Measurements from ENCODE around the gene NELFB.

Gene NELFB

GRCh38 chr9:137247916-137248175, 7.3 kb upstream of the NELFB start:
- H3K4me3 ChIP-seq (ENCODE audit: low read depth, low read length) = no peak overlapping the region
- TF ChIP-seq CTCF (IDR thresholded peaks at IDR 0.05; ENCODE audit: control insufficient read depth, extremely low read depth, insufficient read depth) = no peak
- no peak for DNase-seq (ENCODE audit: low read depth)

GRCh38 chr9:137250329-137251193, 4.6 kb upstream of the NELFB start:
- DNase-seq (ENCODE audit: low read depth) = no peak
- no peak for TF ChIP-seq CTCF (IDR thresholded peaks at IDR 0.05; ENCODE audit: control insufficient read depth, extremely low read depth, insufficient read depth)

GRCh38 chr9:137251194-137251461, 4.0 kb upstream of the NELFB start, which contains the start of gene STPG3:
Gene STPG3 (plus strand): TSS chr9:137251286. CDS start chr9:137251287, 1 bp downstream.
- no peak for TF ChIP-seq CTCF (IDR thresholded peaks at IDR 0.05; ENCODE audit: control insufficient read depth, extremely low read depth, insufficient read depth)
- DNase-seq (ENCODE audit: low read depth) = no peak
- H3K4me3 ChIP-seq (ENCODE audit: low read depth, low read length) = no peak within 1 kb of the TSS

More at GRCh38 chr9:137250329-137251193, 4.6 kb upstream of the NELFB start:
- no peak overlapping the region for H3K4me3 ChIP-seq (ENCODE audit: low read depth, low read length)

GRCh38 chr9:137251490-137252268, 3.4 kb upstream of the NELFB start:
- DNase-seq (ENCODE audit: low read depth) = no peak
- no peak for TF ChIP-seq CTCF (IDR thresholded peaks at IDR 0.05; ENCODE audit: control insufficient read depth, extremely low read depth, insufficient read depth)
- H3K4me3 ChIP-seq (ENCODE audit: low read depth, low read length) = no peak overlapping the region

DNA sequence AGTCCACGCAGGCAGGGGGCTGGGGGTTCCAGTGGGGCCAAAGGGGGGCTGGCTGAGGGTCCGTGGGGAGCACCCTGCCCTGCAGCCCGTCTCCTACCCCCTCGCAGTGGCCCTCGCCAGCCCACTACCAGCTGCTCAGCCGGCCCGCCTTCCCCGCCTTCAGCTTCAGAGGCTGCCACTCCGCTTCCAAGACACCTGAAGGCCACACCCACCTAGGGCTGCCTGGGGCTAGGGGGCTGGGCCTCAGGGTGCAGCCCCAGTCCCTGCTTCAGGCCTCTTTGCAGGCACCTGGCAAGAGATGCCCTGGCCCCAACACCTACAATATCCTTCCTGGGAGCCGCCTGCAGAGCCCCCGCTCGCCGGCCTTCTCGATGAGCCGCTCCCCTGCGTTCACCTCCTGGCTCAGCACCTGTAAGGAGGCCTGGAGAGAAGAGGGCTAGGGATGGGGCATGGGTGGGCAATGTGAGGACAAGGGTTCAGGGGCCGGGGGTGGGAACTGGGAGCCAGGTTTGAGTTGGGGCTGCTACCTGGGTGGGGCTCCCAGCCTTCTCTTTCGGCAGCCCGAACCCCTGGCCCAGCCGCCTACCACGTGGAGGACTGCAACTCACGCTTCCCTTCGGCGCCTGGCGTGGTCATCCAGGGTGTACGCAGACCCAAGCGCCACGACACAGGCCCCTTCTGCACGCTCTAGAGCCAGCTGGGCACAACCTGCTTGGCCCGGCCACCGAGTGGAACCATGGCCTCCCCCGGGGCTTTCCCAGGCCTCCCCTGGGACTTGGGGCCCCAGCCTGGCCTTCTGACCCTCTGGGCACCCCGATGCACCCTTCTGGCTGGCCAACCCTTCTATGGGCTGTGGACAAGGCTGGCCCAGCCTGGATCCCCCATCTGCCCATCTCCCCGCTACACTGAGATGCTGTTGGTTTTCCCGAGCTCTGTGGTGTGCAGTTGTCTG, 2.3 kb upstream of the NELFB start:
- H3K4me3 ChIP-seq (ENCODE audit: low read depth, low read length) = no peak overlapping the region
- TF ChIP-seq CTCF (IDR thresholded peaks at IDR 0.05; ENCODE audit: control insufficient read depth, extremely low read depth, insufficient read depth) = no peak
- DNase-seq (ENCODE audit: low read depth) = no peak

GRCh38 chr9:137253717-137254623, 1.2 kb upstream of the NELFB start:
- TF ChIP-seq CTCF (IDR thresholded peaks at IDR 0.05; ENCODE audit: control insufficient read depth, extremely low read depth, insufficient read depth) = no peak
- DNase-seq (ENCODE audit: low read depth) = no peak
- H3K4me3 ChIP-seq (ENCODE audit: low read depth, low read length) = peak overlapping the region; percentile 98

Measured in LNCaP clone FGC (cell line).